Endothelial cell of umbilical vein (primary cell): ENCODE measurements around the gene GRM5. TPM values are rescaled to one million over a fixed set of nuclear protein-coding genes. Genes with fewer than 3 reads are reported as not detected.

Source experiments
- BruUV-seq: library from RNA; stranded (reverse); fragments of 400-500 nt; replicated peaks from 2 replicates; lab custom pipeline; 2021; lab: Mats Ljungman, UMichigan
- CTCF ChIA-PET: fragments of 300-600, 350-600 bp; sonication (Branson Sonifier 250); formaldehyde crosslinking; loops from one replicate; lab custom pipeline; 2021; ENCODE audit warnings: antibody characterized with exemption, inconsistent platforms; lab: Charles Lee
- POLR2A ChIA-PET: fragments of 300-600, 350-600 bp; sonication (Branson Sonifier 250); formaldehyde crosslinking; loops from one replicate; lab custom pipeline; 2021; ENCODE audit warnings: antibody characterized with exemption, inconsistent platforms; lab: Charles Lee
- DNase-seq: peaks from one replicate; pipeline ENCODE4 v3.0.0-alpha.2; 2011; ENCODE audit warnings: low read depth, low spot score
- FAIRE-seq: peaks from 2 replicates; lab custom pipeline; 2011; peaks lifted over from hg19 to GRCh38; lab: Jason Lieb, UNC
- H2AFZ ChIP-seq: 2 replicates; pipeline ENCODE4 v1.6.0; 2012; ENCODE audit warnings: low read depth, low read length, control low read depth, inconsistent platforms
- H3K27ac ChIP-seq: 2 replicates; pipeline ENCODE4 v1.5.1; 2011; ENCODE audit warnings: low read depth, mild to moderate bottlenecking, control low read depth, low read length, moderate library complexity; ENCODE audit not compliant: insufficient read depth
- H3K27me3 ChIP-seq, 2 experiments: 2 replicates each; pipeline versions ENCODE4 v1.6.0 to v1.6.1; 2011; ENCODE audit warnings: low read length in 2 of 2, mixed read lengths in 1 of 2; ENCODE audit not compliant: control insufficient read depth in 2 of 2, insufficient read depth in 2 of 2
- H3K36me3 ChIP-seq, 2 experiments: 2 replicates in 1 of 2; 3 replicates in 1 of 2; pipeline ENCODE4 v1.5.1; 2011; ENCODE audit warnings: low read length in 2 of 2, mild to moderate bottlenecking in 1 of 2, moderate library complexity in 1 of 2; ENCODE audit not compliant: control insufficient read depth in 2 of 2, insufficient read depth in 2 of 2; ENCODE audit errors: extremely low read depth in 1 of 2
- H3K4me1 ChIP-seq: 3 replicates; pipeline ENCODE4 v1.5.1; 2011; ENCODE audit warnings: mild to moderate bottlenecking, low read length; ENCODE audit not compliant: control insufficient read depth, insufficient read depth; ENCODE audit errors: extremely low read depth
- H3K4me2 ChIP-seq: 2 replicates; pipeline ENCODE4 v1.6.1; 2011; ENCODE audit warnings: low read length, control low read depth, mixed read lengths; ENCODE audit not compliant: insufficient read depth
- H3K4me3 ChIP-seq, 3 experiments: fragments of 200-600 bp in 1 of 3; sonication (generic), shearing (Covaris generic) in 1 of 3; replicated peaks in 1 of 3; 2 replicates each; pipeline ENCODE4 v1.5.1; 2011 to 2016; ENCODE audit warnings: control low read depth in 3 of 3, low read length in 3 of 3, mild to moderate bottlenecking in 2 of 3, inconsistent platforms in 1 of 3, low read depth in 1 of 3, moderate library complexity in 1 of 3; ENCODE audit not compliant: insufficient read depth in 1 of 3
- H3K79me2 ChIP-seq: 2 replicates; pipeline ENCODE4 v1.6.0; 2012; ENCODE audit warnings: low read length, inconsistent platforms; ENCODE audit not compliant: control insufficient read depth, insufficient read depth
- H3K9ac ChIP-seq: replicated peaks from 2 replicates; pipeline ENCODE3; 2011; ENCODE audit warnings: low read length, control low read depth; ENCODE audit not compliant: insufficient read depth; ENCODE audit errors: extremely low read depth
- H3K9me1 ChIP-seq: replicated peaks from 3 replicates; pipeline ENCODE4 v1.6.0; 2011; ENCODE audit warnings: mild to moderate bottlenecking, low read length; ENCODE audit not compliant: control insufficient read depth, insufficient read depth; ENCODE audit errors: extremely low read depth
- H3K9me3 ChIP-seq: replicated peaks from 2 replicates; pipeline ENCODE4 v1.5.1; 2012; ENCODE audit warnings: low read length, inconsistent platforms; ENCODE audit not compliant: control insufficient read depth, insufficient read depth
- H4K20me1 ChIP-seq: replicated peaks from 2 replicates; pipeline ENCODE3; 2011; ENCODE audit warnings: mild to moderate bottlenecking, low read length; ENCODE audit not compliant: control insufficient read depth, insufficient read depth; ENCODE audit errors: extremely low read depth
- EZH2 ChIP-seq: IDR thresholded peaks from 2 replicates; pipeline ENCODE4 v1.6.1; 2012; ENCODE audit warnings: borderline replicate concordance, low read depth, mild to moderate bottlenecking, moderate library complexity, low read length, inconsistent platforms; ENCODE audit not compliant: severe bottlenecking
- FOS ChIP-seq: IDR thresholded peaks from 2 replicates; pipeline ENCODE4 v1.6.1; 2011; ENCODE audit warnings: mild to moderate bottlenecking, low read length, moderate library complexity, borderline replicate concordance; ENCODE audit not compliant: insufficient read depth
- GATA2 ChIP-seq: IDR thresholded peaks from 2 replicates; pipeline ENCODE4 v1.7.0; 2011; ENCODE audit warnings: low read depth, mild to moderate bottlenecking, moderate library complexity, mixed read lengths, low read length; ENCODE audit not compliant: insufficient read length, insufficient read depth
- JUN ChIP-seq: IDR thresholded peaks from 2 replicates; pipeline ENCODE4 v1.6.1; 2011; ENCODE audit warnings: borderline replicate concordance, low read depth; ENCODE audit not compliant: insufficient read length, insufficient read depth
- MYC ChIP-seq: IDR thresholded peaks from one replicate; pipeline ENCODE4 v1.6.1; 2011; ENCODE audit warnings: mild to moderate bottlenecking, low read depth, low read length
- POLR2AphosphoS5 ChIP-seq: IDR thresholded peaks from 2 replicates; pipeline ENCODE4 v1.6.1; 2012; ENCODE audit warnings: low read depth, mild to moderate bottlenecking, control low read depth, low read length, moderate library complexity; ENCODE audit not compliant: insufficient read depth
- dilution Hi-C: fragments of 300-500 bp; cut with MboI; formaldehyde crosslinking; loops from one replicate; pipeline ENCODE4 v1.15.0; 2019; ENCODE audit warnings: low sequenced_read_pairs; ENCODE audit not compliant: extremely low pct_ligation_motif_present
- intact Hi-C: fragments of 100-400 bp; cut with micrococcal nuclease; formaldehyde crosslinking; loops from one replicate; pipeline ENCODE4 v1.10.0; 2022
- polyA plus RNA-seq, 4 experiments: library from polyadenylated mRNA; depleted of rRNA in 3 of 4; stranded (reverse) in 3 of 4; unstranded in 1 of 4; fragments of >200 nt; gene quantifications; 2 replicates each; pipeline versions ENCODE4 v1.2.1 to v1.2.3, GENCODE V29; 2011 to 2012; ENCODE audit warnings: missing spikeins in 1 of 4
- total RNA-seq: library from RNA; stranded (reverse); gene quantifications from 2 replicates; pipeline ENCODE4 v1.2.3, GENCODE V29; 2021
- TF ChIP-seq, protein P1 (sequence below): IDR thresholded peaks from 2 replicates; pipeline ENCODE4 v1.6.1; 2011; ENCODE audit not compliant: insufficient read depth, insufficient read length

The GRM5 gene
- total and polyA plus RNA-seq, 2 donors (not counting 3 experiments of a cell fraction or from before 2014, with no cell fraction given) = 0.10 to 0.11 TPM

DNA sequence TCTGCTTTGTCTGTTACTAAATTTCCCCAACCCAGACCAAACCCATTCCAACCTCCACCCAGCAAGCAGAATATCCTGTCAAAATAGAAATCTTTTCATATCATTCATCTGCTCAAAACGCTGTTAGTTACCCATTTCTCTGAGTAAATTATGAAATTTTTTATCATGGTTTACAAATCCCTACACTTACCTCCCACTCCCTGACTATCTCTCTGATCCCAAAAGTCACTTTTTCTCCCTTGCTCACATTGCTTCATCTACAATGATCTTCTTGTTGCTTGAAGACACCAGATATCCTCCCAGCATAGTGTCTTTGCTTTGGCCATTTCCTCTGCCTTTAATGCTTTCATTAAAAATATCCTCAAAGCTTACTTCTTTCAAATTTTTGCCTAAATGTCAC, 532.8 kb downstream of the GRM5 start:
- no peak for FAIRE-seq

DNA sequence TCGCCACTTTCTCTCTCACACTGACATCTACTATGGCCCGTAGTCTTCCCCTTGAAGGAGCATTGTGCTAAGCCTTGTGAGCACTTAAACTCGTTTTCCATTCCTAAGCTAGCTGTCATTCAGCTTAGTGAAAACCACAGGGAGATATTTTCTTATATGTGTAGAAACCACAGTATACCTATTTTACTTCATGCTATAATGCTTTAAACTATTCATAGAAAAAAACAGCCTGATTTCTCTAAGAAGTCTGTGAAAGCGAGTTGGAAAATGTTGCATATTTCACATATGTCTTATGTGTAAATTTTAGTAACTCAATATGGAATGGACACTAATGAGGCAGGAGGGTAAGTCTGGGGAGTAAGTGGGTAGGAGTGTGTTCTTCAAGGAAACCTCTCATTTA, 534.0 kb downstream of the GRM5 start:
- Histone ChIP-seq H3K4me1 (peaks cover 20% of the 10 kb centered on the region), H3K4me3 (no peak overlapping the region), H3K9me1 (no peaks in the 10 kb centered on the region), H3K9ac (no peak overlapping the region), H3K27ac (no peak overlapping the region), H3K27me3 (no peaks in the 10 kb centered on the region), H3K79me2 (no peaks in the 10 kb centered on the region), H3K4me2 (no peak overlapping the region), H2AFZ (no peak overlapping the region), H3K36me3 (no peaks in the 10 kb centered on the region), H4K20me1 (no peaks in the 10 kb centered on the region), H3K9me3 (no peaks in the 10 kb centered on the region)
- ChIA-PET POLR2A (no interaction called here), CTCF (interaction anchor here (1.3 kb wide), 1 partner anchor 12 kb away, joined by 4 read pairs; no protein-coding TSS in a partner anchor)
- intact Hi-C loops = no loop called here
- no peak for FAIRE-seq
- no peak for DNase-seq
- dilution Hi-C loops = no loop called here
- no peak for TF ChIP-seq GATA2
- no peak for TF ChIP-seq POLR2AphosphoS5
- TF ChIP-seq JUN = no peak
- no peak for TF ChIP-seq FOS
- TF ChIP-seq, protein P1, sequence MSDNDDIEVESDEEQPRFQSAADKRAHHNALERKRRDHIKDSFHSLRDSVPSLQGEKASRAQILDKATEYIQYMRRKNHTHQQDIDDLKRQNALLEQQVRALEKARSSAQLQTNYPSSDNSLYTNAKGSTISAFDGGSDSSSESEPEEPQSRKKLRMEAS = no peak
- BruUV-seq = no TSS peak

More for the DNA sequence above, 532.8 kb downstream of the GRM5 start:
- no peaks in the 10 kb centered on the region for H3K27me3 ChIP-seq
- H3K4me1 ChIP-seq = peaks cover 31% of the 10 kb centered on the region
- TF ChIP-seq EZH2 = no peak
- no peak for TF ChIP-seq MYC
- TF ChIP-seq FOS = no peak
- no peaks in the 10 kb centered on the region for H3K9me1 ChIP-seq
- H2AFZ ChIP-seq = no peak overlapping the region
- no peaks in the 10 kb centered on the region for H4K20me1 ChIP-seq
- no peak overlapping the region for H3K27ac ChIP-seq
- no TSS peak for BruUV-seq
- ChIA-PET CTCF (no interaction called here), POLR2A (no interaction called here)
- H3K36me3 ChIP-seq = no peaks in the 10 kb centered on the region
- no peak overlapping the region for H3K4me3 ChIP-seq
- H3K4me2 ChIP-seq = no peak overlapping the region
- no peaks in the 10 kb centered on the region for H3K79me2 ChIP-seq
- no peaks in the 10 kb centered on the region for H3K9me3 ChIP-seq
- no peak for DNase-seq
- dilution Hi-C loops = no loop called here
- intact Hi-C loops = no loop called here
- H3K9ac ChIP-seq = no peak overlapping the region
